Hematopoietic multipotent progenitor cell treated with erythropoietin and hydrocortisone succinate and interleukin-3 and kit ligand, for 17 days (in vitro differentiated cells): Measurements from ENCODE around the gene ENTPD7.
"Not testable (repeated sequence)": the region's sequence is repeated elsewhere in the genome, so short reads cannot be mapped to it uniquely, and the experiment has no call there.

Source experiments
- DNase-seq: peaks from one replicate; pipeline ENCODE4 v3.0.0-alpha.2; 2015; ENCODE audit warnings: low spot score

Gene ENTPD7

DNA sequence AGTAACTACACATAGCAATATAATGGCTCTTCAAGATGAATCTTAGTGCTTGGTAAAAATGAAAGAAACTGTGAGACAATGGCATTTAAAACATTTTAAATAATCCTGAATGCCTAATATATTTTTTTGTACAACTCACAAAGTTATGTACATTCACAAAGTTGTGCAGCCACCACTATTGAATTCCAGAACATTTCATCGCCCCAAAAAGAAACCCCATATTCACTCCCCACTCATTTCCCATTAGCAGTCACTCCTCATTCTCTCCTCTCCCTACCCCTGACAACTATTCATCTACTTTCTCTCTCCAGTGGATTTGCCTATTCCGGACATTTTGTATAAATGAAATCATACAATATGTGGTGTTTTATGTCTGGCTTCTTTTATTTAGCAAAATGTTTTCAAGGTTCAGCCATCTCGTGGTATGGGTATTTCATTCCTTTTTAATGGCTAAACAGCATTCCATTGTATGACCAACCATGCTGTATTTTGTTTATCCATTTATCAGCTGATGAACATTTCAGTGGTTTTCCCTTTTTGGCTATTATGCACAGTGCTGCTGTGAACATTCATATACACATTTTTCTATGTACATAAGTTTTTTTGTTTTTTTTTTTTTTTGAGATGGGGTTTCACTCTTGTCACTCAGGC lies 34.7 kb downstream of the ENTPD7 start:
- DNase-seq, result no peak

DNA sequence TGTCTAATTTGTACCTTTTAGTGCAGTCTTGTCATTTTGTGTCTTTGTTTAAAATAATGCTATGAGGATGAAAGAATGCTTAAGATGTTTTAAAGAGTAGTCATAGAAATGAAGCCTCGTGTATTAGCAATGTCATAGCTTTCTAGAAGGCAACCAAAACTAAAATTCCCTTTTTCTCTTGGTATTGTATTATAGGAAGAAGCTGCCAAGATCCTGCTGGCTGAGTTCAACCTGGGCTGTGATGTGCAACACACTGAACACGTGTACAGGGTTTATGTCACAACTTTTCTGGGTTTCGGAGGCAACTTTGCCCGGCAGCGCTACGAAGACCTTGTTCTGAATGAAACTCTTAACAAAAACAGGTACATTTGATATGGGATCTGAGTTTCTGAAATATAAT lies 36.5 kb downstream of the ENTPD7 start:
- DNase-seq, result no peak

DNA sequence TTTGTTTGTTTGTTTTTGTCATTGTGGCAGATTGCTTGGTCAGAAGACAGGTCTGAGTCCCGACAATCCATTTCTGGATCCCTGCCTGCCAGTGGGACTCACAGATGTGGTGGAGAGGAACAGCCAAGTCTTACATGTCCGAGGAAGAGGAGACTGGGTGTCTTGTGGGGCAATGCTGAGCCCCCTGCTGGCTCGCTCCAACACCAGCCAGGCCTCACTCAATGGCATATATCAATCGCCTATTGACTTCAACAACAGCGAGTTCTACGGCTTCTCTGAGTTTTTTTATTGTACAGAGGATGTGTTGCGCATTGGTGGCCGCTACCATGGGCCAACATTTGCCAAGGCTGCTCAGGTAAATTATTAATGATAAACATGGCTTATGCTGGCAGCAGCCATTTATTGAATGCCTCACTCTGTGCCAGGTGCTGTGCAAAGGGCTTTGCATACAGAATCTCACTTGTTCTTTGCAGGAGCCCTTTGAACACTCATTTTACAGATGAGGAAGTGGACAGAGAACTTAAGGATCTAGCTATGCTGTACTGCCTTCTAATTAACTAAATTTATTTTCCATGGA lies 39.3 kb downstream of the ENTPD7 start:
- DNase-seq, result no peak

DNA sequence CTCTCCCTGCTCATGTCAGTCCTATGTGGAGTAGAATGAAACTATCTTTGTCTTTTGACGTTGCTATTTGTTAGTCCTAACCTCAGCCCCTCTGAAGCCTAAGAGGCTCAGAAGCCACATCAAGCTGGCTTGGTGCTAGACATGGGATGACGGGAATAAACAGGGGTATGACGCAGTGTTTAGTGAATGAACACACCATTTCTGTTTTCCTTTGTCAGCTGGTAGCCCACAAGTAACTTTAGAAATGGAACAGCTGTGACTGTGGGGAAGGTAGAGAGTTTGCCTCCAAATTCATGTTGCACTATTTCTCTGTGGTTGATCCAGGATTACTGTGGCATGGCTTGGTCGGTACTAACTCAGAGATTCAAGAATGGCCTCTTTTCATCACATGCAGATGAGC lies 41.3 kb downstream of the ENTPD7 start:
- DNase-seq, result no peak

DNA sequence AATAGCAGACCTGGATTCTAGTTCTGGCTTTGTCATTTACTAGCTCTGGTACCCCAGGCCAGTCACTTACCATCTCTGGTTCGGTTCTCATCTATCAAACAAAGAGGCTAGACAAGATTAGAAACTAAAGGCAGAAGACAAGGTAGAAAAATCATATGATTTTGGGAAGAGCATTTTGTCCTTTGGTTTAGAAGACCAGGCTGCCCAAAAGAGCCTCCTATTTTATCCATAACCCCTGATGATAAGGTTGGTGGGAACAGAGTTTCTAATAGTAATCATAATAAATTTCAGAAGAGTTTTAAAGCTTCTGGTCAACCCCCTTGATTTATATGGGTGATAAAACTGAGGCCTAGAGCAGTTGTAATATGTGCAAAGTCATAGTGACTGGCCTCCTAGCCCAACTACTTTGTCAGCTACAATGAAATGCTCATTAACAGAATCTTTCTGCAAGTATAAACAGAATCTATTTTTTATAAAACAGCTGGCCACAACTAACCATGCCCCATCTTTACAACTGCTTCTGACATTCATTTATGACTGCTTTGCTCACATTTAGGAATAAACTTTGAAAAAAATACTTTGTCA lies 49.2 kb downstream of the ENTPD7 start:
- peak; percentile 84 for DNase-seq

DNA sequence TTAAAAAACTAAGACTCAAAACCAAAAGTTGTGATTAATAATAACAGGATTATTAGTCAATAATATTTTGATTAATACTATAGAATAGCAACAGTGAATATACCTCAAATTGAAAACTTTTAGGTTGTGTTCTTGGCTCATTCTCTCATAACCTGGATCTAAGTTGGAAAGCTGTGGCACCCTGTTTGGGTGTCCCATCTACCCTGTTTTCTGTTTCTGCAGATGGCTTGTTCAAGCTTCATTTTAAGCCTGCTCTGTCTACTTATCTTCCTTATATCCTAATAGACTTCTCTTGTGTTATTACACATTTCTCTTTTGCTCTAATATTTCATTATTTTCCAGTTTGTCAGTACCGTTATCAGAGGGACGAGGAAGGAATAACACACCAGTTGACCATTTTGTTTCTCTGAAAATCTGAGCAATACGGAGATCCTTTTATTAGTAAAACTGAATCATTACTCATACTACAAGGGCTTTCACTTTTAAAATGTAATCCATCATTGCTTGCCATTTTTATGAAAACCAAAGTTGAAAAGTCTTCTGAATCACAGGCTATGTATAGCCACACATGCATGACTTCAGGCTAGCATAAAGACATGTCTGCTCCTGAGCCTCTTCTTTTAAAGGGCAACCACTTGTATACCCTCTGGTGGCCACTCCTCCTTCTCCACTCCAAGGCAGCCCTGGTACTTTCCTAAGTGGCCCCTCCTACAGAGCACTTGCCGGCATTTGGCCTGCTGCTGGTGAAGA lies 50.3 kb downstream of the ENTPD7 start:
- peak; percentile 42 for DNase-seq

DNA sequence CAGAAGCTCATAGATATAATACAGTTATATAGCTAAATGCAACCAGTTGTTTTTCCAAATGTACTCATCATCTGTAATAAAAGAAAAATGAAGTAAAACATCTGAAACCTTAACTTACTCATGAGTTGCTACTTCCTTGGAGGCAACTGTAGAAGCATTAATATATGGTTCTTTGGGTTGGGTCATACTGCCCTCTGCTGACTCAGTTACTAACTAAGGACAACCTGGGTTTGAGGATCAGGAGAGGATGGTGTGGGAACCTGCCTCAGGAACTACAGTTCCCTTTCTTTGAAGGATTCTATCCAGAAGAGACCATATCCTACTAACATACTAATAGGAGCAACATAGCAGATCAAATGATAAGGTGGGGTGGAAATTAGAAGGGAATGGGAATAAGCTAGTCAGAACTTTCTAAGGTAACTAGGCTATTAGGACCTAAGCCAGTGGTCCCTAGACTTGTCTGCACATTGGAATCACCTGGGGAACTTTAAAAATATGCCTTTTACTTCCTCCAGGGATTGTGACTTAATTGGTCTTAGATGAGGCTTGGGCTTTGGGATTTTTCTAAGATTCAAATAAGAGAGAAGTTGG lies 51.9 kb downstream of the ENTPD7 start:
- peak; percentile 84 for DNase-seq

DNA sequence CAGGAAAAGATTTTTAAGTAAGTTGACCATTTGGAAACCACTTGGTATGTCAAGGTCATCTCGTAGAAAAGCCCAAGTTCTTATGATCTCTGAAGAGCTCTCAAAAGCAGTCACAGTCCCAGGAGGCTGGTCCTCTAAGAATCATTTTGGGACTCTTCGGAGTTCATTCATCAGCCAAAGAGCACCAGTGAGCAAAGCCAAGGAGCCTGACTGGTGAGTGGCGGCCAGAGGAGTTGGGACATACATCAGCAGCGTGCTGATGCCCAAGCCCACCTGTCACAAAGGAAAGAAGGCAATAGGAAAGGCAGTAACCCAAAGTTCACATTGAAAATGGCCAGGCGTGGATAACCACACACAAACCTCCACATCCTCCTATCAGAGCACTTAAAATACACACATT lies 55.1 kb downstream of the ENTPD7 start:
- DNase-seq, result no peak

DNA sequence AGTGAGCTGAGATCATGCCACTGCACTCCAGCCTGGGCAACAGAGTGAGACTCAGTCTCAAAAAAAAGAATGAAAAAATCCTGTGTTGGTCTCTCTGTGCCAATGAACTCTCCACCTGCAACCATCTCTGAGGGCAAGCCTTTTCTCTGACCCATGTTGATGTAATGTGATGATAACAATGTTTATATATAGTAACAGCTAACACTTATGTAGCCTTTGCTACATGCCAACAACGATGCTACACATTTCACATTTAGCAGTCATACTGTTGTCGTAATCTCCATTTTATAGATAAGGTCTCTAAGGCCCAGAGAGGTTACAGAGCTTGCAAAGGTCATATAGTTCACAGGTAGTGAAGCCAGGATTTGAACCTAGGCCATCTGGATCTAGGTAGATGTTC lies 61.1 kb downstream of the ENTPD7 start:
- no peak for DNase-seq

DNA sequence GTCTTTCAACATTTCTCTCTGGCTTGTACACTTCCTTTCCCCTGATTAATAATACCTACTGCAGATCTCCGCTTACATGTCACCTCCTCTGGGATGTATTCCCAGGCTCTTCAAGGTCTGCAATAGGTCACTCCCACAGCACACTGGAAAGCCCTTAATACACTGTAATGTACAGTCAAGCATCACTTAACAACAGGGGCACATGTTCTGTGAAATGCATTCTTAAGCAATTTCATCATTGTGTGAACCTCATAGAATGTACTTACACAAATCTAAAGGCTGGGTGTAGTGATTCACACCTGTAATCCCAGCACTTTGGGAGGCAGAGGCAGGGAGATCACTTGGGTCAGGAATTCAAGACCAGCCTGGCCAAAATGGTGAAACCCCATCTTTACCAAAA lies 70.7 kb downstream of the ENTPD7 start:
- DNase-seq, result no peak

DNA sequence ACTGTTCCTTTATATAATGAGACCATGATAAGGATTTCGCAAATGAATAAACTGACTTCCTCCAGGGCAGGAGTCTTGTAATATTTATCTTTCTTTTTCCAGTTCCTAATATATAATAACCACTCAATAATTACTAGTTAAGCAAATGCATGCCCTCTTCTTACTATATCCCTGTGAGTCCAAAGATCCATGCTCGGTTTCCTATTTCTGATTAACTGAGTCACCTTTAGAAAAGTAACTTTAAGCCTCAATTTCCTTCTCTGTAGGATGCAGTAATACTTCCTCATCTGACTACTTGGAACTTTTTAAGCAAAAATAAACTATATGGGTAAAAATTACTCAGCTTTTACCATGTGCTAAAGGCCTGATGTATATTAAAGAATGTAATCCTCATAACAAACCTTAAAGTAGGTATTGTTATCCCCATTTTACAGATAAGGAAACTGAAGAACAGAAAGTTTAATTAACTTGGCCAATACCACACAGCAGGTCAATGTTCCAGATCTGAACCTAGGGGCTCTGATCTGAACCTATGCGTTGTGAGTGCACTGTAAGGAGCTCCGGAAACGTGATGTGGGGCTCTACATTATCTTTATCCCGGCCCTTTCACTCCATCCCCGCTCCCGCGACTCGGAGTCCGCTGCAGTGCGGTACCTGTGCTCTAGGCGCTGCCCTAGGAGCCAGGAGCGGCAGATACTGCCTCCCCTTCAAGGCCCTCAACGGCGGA lies 72.2 kb downstream of the ENTPD7 start:
- DNase-seq, result no peak

DNA sequence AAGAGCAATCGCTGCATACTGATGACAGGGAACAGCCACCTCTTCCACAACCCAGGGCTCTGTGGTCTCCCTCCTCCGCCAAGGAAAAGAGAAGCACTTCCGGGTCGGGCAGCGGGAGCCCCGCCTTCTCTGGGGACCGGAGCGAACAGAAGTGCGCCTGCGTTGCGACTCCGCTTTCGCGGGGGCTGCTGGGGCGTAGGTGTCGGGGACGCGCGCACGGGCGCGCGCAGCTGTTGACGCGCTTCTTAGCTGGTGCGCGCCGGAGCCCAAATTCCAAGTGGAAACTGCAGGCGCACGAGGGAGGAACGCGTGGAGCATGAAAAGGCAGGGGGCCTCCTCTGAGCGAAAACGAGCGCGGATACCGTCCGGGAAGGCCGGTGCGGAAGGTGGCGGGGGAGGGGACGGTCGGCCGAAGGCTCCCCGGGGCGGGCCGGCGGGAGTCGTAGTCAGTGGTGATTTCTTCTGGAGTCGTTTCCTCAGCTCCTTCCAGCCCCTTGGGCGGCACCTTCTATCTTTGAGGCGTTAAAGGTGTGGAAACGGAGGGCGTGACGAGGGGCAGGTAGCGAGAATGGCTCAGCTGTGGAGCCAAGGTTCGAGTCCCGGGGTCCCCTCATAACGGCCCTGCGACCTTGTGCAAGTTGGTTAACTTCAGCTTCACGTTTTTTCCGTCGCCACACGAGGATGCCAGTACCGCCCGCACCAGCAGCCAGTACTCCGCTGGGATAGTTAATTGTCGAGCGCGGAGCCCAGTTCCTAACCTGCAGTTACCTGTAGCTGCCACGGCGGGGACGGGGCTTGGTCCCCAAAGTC lies 72.9 kb downstream of the ENTPD7 start, which contains the start of the genes COX15 and CUTC:
Gene COX15, minus strand, starts transcription at position 95 of the 810 bp plus-strand sequence. Its CDS starts 78 bp downstream, at position 17.
Gene CUTC, plus strand, starts transcription at position 202 of the 810 bp plus-strand sequence. Its CDS starts 115 bp downstream, at position 317.
- DNase-seq, result peak; percentile 97

DNA sequence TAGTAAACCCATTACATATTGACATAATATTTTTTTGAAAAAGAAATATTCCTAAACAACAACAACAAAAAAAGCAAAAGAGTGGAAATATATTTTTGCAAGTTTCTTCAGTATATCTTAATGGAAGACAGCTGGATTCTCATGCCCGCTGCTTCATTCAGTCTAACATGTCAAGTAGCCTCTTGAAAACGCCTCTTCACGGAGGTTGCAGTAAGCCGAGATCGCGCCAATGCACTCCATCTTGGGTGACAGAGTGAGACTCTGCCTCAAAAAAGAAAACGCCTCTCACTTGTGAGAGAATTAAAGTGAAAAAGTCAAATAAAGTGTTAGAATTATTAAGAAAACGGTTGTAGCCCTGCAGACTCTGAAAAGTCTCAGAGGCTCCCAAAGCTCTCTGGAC lies 74.1 kb downstream of the ENTPD7 start:
- DNase-seq, result no peak

DNA sequence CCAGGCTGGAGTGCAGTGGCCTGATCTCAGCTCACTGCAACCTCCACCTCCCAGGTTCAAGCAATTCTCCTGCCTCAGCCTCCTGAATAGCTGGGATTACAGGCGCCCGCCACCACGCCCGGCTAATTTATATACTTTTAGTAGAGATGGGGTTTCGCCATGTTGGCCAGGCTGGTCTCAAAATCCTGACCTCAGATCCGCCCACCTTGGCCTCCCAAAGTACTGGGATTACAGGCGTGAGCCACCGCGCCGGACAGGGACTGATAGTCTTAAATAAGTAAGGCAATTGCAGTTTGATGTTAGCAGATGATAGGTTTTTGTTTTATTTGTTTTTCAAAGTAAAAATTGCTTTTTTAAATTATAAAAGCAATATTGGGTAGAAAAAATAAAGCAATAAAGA lies 74.8 kb downstream of the ENTPD7 start:
- not testable (repeated sequence) for DNase-seq

DNA sequence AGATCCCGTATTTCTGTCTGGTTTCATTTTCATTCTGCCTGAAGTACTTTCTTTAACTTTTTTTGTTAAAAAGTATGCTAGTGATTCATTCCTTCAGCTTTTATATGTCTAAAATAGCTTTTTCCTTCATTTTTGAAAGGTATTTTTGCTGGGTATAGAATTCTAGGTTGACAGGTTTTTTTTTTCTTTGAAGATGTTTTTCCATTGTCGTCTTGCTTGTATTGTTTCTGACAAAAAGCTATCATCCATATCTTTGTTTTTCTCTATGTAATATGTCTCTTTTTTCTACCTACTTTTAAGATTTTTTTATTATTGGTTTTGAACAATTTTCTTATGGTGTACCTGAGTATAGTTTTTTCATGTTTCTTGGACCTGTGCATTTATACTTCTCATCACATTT lies 81.0 kb downstream of the ENTPD7 start:
- no peak for DNase-seq

DNA sequence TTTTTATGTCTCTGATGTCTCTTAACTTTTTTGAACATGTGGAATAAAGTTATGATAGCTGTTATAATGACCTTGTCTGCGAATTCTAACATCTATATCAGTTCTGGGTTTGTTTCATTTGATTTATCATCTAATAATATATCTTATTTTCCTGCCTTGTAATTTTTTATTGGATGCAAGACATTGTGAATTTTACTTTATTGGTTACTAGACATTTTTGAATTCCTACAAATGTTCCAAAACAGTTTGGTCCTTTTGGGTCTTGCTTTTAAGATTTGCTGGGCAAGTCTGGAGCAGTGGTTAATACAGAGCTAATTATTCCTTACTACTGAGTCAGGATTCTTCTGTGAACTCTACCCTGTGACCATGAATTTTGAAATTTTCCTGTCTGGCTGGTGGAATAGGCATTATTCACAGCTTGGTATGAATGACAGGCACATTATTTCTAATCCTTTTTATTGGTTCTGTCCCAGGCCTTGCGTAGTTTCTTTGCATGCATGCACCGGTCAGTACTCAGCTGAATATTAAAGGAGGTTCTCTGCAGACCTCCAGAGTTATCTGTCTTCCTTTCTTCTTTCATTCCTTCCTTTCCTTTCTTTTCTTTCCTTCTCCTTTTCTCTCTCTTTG lies 81.7 kb downstream of the ENTPD7 start:
- DNase-seq, result no peak

DNA sequence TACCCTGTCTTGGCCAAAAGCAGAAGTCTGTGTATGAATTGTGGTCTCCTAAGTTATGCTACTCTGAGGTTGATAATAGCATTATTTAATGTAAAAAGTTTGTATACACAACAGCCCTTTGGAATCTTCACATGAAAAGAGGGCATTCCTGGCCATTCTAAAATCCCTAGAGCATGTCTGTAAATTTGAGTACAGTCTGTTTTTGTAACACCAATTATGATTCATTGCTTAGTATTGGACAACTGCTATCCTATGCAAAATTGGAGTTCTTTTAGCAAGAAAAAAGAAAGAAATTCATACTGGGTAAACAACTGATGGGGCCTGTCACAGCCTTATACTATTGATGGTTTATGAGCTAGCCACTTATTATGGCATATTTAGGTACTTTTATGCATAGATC lies 82.9 kb downstream of the ENTPD7 start:
- DNase-seq, result no peak

DNA sequence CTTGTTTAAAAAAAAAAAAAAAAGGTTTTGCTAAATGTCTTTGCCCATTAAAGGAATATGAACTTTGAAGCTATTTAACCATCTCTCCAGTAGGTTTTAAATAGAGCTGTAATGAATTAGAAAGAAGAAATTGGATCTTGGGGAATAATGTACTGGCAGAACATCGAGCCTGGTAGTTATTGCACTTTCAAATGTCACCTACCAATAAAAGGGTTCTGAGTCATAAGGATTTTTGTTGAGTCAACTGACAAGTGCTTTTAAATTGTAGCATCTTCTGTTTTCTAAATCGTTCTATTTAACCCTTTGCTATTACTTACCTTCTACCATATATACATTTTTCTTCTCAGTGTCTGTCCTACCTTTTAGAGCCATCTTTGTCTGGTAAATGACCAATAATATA lies 83.4 kb downstream of the ENTPD7 start:
- no peak for DNase-seq

DNA sequence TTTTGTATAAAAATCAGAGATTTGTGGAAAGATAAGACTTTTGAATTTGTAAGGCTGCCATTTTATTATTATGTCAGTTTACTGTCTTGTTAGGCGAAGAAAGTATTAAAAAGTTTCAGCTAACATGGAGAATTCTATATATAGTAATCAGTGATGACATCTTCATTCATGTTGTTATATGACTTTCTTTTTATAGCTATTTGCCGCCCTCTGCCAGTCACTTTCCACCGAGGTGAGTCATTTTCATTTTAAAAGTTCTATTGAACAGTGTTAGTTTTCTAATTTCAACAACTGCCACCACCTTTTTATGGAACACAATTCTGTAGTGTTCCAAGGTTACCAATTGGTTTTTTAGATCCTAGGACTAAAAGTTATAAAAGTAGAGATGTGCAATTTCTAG lies 84.5 kb downstream of the ENTPD7 start:
- no peak for DNase-seq

DNA sequence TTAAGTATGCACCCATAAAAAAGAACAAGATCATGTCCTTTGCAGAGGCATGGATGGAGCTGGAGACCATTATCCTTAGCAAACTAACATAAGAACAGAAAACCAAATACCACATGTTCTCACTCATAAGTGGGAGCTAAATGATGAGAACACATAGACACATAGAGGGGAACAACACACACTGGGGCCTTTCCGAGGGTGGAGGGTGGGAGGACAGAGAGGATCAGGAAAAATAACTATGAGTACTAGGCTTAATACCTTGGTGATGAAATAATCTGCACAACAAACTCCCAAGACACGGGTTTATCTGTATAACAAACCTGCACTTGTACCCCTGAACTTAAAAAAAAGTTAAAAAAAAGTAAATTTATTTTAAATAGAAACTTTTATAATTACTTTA lies 86.9 kb downstream of the ENTPD7 start:
- not testable (repeated sequence) for DNase-seq
